Stimulated activated CD8-positive, alpha-beta memory T cell treated with anti-CD3 and anti-CD28 coated beads, Interleukin-4, amount 100 ng/mL, for 1 hour (primary cell): ENCODE data around the gene FAM184B.

Experiments used
- DNase-seq, 2 donors: peaks; one replicate each; pipeline ENCODE4 v3.0.0-alpha.2; 2020; ENCODE audit warnings: low read depth in 2 of 2, low spot score in 1 of 2

FAM184B gene

DNA sequence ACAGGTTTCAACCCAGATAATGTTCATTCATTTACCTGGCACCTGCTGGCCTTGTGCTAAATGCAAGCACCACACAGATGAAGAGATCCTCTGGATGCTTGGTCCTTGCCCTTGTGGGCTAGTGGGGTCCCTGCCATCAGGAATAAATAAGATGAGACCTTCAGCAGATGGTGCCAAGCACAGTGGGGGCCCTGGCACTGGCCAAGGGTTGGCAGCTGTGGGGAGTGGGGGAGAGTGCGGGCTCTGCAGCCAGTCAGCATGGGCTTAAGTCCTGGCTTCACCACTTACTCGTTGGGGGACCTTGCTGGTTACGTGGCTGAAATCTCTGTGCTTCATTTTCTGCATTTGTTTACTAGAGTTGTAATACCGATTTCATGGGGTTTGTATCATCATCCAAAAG is 197.5 kb downstream of the FAM184B start:
- DNase-seq = no peak

GRCh38 chr4:17583276-17583675 is 198.1 kb downstream of the FAM184B start:
- DNase-seq = no peak

DNA sequence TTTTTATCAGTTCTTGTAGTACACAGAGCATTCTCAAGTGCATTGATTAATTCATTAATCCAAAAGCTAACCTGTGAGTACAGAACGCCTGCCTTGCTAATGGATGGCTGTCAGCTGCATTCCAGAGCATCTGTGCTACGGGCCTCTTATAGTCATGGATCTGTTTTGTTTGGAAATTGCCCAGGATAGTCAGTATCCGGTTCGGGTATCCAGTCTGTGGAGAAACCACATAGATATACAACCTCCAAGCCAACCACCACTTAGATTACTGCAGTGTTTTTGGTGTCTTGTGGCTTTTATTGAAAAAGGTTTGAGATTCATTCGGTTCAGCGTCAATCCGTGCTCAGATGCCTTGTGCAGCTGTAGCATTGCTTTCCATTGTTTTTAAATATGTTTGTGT is 200.5 kb downstream of the FAM184B start:
- DNase-seq = no peak
